TTC549 (cell line): ENCODE measurements around the gene ARPC3.
"Not testable (repeated sequence)": the region's sequence is repeated elsewhere in the genome, so short reads cannot be mapped to it uniquely, and the experiment has no call there.

Experiments used
- FAIRE-seq: peaks from 2 replicates; lab custom pipeline; 2012; peaks lifted over from hg19 to GRCh38; lab: Jason Lieb, UNC

ARPC3 gene

GRCh38 chr12:110417113-110417512, 33.0 kb downstream of the ARPC3 start:
- not testable (repeated sequence) for FAIRE-seq

- FAIRE-seq = not testable (repeated sequence)
These were observed 40.1 kb downstream of the ARPC3 start for GRCh38 chr12:110410086-110410485.

DNA sequence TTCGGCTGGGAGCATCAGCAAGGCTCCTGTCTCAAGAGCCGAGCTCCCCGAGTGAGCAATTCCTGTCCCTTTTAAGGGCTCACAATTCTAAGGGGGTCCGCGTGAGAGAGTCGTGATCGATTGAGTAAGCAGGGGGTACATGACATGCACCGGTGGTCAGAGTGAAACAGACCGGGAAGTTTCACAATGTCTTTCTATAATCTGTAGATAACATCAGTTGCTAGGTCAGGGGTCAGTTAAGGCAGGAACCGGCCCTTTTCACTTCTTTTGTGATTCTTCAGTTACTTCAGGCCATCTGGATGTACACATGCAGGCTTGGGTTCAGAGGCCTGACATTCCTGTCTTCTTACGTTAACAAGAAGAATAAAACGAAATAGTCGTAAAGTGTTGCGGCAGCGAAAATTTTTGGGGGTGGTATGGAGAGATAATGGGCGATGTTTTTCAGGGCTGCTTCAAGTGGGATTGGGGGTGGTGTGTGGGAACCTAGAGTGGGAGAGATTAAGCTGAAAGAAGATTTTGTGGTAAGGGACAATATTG, 44.9 kb downstream of the ARPC3 start:
- FAIRE-seq = not testable (repeated sequence)

GRCh38 chr12:110403976-110404682, 46.0 kb downstream of the ARPC3 start:
- no peak for FAIRE-seq

GRCh38 chr12:110403146-110403975, 46.8 kb downstream of the ARPC3 start, which contains the start of gene ANAPC7:
TSS of gene ANAPC7 (minus strand) at chr12:110403708. CDS start at chr12:110403627, 81 bp downstream.
- FAIRE-seq = no peak
